VCaP (cell line): ENCODE measurements around the gene CD53.

Source experiments
- H3K27ac ChIP-seq: fragments of 450-650 bp; 2 replicates; pipeline ENCODE4 v1.5.1; 2017
- CTCF ChIP-seq: fragments of 450-650 bp; conservative IDR thresholded peaks from 2 replicates; pipeline ENCODE4 v1.5.1; 2017; ENCODE audit warnings: mild to moderate bottlenecking, moderate library complexity

Gene CD53

GRCh38 chr1:110870721-110871388 is 2.1 kb upstream of the CD53 start:
- H3K27ac ChIP-seq: no peak overlapping the region
- TF ChIP-seq CTCF: no peak

GRCh38 chr1:110872366-110872744 is 593 bp upstream of the CD53 start:
- no peak for TF ChIP-seq CTCF
- no peak overlapping the region for H3K27ac ChIP-seq

- no peak overlapping the region for H3K27ac ChIP-seq
- TF ChIP-seq CTCF: no peak
Measured at GRCh38 chr1:110873856-110874255, 908 bp downstream of the CD53 start.

GRCh38 chr1:110874324-110875215 is 1.6 kb downstream of the CD53 start:
- TF ChIP-seq CTCF: no peak
- H3K27ac ChIP-seq: no peak overlapping the region

GRCh38 chr1:110875216-110875731 is 2.3 kb downstream of the CD53 start:
- no peak for TF ChIP-seq CTCF
- H3K27ac ChIP-seq: no peak overlapping the region

GRCh38 chr1:110876748-110877341 is 3.9 kb downstream of the CD53 start:
- TF ChIP-seq CTCF: no peak
- no peak overlapping the region for H3K27ac ChIP-seq

- H3K27ac ChIP-seq: no peak overlapping the region
- no peak for TF ChIP-seq CTCF
Measured at GRCh38 chr1:110877364-110877763, 4.4 kb downstream of the CD53 start.
